GM12875 (cell line): ENCODE results near the gene ANKS1A.

Source experiments
- H3K4me3 ChIP-seq: one replicate; pipeline ENCODE4 v1.5.1; 2011; ENCODE audit warnings: low read depth, low read length, control low read depth
- TF ChIP-seq, protein P1 (sequence below): IDR thresholded peaks from 2 replicates; pipeline ENCODE4 v1.5.1; 2011; ENCODE audit warnings: low read depth, mild to moderate bottlenecking, control low read depth, inconsistent platforms, low read length, moderate library complexity, borderline replicate concordance; ENCODE audit not compliant: insufficient read depth

ANKS1A gene

GRCh38 chr6:35064757-35065440, 175.8 kb downstream of the ANKS1A start:
- TF ChIP-seq, protein P1, sequence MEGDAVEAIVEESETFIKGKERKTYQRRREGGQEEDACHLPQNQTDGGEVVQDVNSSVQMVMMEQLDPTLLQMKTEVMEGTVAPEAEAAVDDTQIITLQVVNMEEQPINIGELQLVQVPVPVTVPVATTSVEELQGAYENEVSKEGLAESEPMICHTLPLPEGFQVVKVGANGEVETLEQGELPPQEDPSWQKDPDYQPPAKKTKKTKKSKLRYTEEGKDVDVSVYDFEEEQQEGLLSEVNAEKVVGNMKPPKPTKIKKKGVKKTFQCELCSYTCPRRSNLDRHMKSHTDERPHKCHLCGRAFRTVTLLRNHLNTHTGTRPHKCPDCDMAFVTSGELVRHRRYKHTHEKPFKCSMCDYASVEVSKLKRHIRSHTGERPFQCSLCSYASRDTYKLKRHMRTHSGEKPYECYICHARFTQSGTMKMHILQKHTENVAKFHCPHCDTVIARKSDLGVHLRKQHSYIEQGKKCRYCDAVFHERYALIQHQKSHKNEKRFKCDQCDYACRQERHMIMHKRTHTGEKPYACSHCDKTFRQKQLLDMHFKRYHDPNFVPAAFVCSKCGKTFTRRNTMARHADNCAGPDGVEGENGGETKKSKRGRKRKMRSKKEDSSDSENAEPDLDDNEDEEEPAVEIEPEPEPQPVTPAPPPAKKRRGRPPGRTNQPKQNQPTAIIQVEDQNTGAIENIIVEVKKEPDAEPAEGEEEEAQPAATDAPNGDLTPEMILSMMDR, result no peak
- no peak overlapping the region for H3K4me3 ChIP-seq

DNA sequence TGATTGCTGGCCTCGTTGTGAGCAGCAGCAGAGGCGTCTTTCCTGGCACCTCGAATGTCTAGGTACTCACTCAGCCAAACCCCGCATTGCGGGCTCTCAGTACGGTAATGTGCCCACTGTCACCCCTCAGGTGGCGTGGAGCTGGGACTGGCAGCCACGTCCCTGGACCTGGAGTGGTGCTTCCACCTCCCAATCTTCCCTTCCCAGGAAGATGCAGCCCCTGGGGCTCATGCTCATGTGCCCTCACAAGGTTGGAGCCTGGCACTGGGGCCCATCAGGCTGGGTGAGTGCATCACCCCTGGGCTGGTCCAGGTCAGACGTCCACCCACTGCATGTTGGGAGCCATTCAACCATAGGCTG, 176.4 kb downstream of the ANKS1A start:
- no peak overlapping the region for H3K4me3 ChIP-seq
- TF ChIP-seq, protein P1, result no peak

DNA sequence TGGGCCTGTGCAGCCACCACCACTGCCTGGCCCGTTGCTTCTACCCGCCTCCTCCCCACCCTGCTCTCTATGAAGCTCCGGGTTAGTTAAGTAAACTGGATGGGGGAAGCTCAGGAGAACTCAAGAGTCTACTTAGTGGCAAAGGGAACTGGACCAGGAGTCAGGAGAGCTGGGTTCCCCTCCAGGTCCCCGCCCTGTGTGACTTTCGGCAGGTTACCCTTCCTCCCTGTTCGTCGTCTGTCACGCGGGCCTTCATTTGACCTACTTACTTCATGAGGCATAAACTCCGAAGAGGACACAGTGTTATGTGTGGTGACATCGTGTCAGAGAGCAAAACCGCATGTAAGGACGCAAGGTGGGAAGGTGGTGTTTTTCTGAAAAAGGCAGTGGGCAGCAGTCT, 176.8 kb downstream of the ANKS1A start:
- TF ChIP-seq, protein P1, result no peak
- no peak overlapping the region for H3K4me3 ChIP-seq

DNA sequence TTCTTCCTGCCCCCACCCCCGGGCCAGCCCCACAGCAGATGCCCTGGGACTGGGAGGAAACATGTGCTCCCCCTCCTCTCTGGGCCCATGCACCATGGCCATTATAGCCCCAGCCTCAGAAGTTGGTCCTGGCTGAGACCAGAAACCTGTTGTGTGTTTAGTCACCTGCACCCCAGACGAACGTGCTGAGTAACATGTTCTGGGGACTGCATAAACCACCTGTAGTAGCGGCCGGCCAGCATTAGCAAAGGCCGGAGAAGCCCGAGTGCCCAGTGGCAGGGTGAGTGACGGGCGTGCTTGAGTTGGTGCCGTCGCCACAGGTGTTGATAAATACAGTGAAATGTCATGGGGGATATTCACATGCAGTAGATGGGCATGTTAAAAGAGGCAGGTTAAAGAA, 178.2 kb downstream of the ANKS1A start:
- TF ChIP-seq, protein P1, result no peak
- H3K4me3 ChIP-seq, result no peak overlapping the region

DNA sequence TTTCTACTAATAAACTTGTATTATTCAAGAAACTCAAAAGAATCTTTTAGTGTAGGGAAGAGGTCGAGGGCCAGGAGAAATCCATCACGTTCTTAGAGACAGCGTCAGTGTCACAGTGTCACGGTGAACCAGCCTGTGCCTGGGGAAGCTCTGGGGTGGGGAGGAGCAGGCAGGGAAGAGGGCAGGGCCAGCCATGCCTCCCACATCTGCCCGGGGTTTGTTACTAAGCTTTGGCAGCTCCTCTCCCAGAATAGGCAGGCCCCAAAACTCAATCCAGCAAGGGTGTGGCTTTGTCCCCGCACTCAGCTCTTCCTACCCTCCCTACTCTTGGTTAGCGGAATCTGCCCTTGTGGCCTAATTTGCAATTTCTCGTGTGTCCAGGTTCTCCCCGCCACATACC, 179.2 kb downstream of the ANKS1A start:
- H3K4me3 ChIP-seq, result no peak overlapping the region
- TF ChIP-seq, protein P1, result no peak

GRCh38 chr6:35068644-35069043, 179.6 kb downstream of the ANKS1A start:
- H3K4me3 ChIP-seq, result no peak overlapping the region
- TF ChIP-seq, protein P1, result no peak

DNA sequence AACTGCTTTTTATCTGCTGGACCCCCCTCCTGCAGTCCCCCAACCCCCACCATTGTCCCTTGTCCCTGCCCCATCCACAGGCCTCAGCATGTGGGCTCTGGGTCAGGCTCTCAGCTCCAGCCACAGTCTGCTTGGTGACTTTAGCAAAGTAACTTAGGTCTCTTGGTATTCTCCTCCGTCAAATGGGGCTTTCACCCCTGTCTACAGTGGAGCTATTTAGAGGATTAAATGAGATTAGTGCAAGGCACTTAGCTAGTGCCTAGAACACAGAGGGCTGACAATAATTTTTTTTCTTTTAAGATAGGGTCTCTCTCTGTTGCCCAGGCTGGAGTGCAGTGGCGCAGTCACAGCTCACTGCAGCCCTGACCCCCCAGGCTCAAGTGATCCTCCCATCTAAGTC, 180.2 kb downstream of the ANKS1A start:
- TF ChIP-seq, protein P1, result no peak
- no peak overlapping the region for H3K4me3 ChIP-seq
